Mesenchymal stem cell (in vitro differentiated cells and primary cell): Measurements from ENCODE around the gene ENGASE.

Source experiments
- DNase-seq: peaks from one replicate; pipeline ENCODE4 v3.0.0-alpha.2; 2013
- H2AFZ ChIP-seq: one replicate; pipeline ENCODE4 v1.6.1; 2013; ENCODE audit warnings: low read depth, mild to moderate bottlenecking, control low read depth, inconsistent platforms, low read length, moderate library complexity
- H2AK5ac ChIP-seq: 2 replicates; pipeline ENCODE4 v1.6.1; 2013; ENCODE audit warnings: low read length, moderate library complexity, mild to moderate bottlenecking, inconsistent platforms; ENCODE audit not compliant: severe bottlenecking
- H2BK120ac ChIP-seq: one replicate; pipeline ENCODE4 v1.6.1; 2013; ENCODE audit warnings: low read depth, mild to moderate bottlenecking, inconsistent platforms, low read length, moderate library complexity
- H2BK12ac ChIP-seq, 2 experiments: one replicate each; pipeline ENCODE4 v1.6.1; 2013; ENCODE audit warnings: inconsistent platforms in 2 of 2, low read length in 2 of 2, mild to moderate bottlenecking in 2 of 2, moderate library complexity in 2 of 2, control low read depth in 1 of 2
- H2BK15ac ChIP-seq: one replicate; pipeline ENCODE4 v1.6.1; 2013; ENCODE audit warnings: mild to moderate bottlenecking, low read depth, inconsistent platforms; ENCODE audit not compliant: poor library complexity, severe bottlenecking
- H2BK5ac ChIP-seq: 2 replicates; pipeline ENCODE4 v1.6.1; 2013; ENCODE audit warnings: low read depth, mild to moderate bottlenecking, low read length, control low read depth, inconsistent platforms; ENCODE audit not compliant: poor library complexity, severe bottlenecking
- H3K14ac ChIP-seq, 2 experiments: one replicate each; pipeline ENCODE4 v1.6.1; 2013; ENCODE audit warnings: inconsistent platforms in 2 of 2, low read length in 2 of 2, control low read depth in 1 of 2, mild to moderate bottlenecking in 1 of 2, moderate library complexity in 1 of 2
- H3K18ac ChIP-seq, 2 experiments: one replicate each; pipeline ENCODE4 v1.6.1; 2013; ENCODE audit warnings: inconsistent platforms in 2 of 2, low read length in 2 of 2, control low read depth in 1 of 2, low read depth in 1 of 2, mild to moderate bottlenecking in 1 of 2
- H3K23ac ChIP-seq, 2 experiments: one replicate each; pipeline ENCODE4 v1.6.1; 2013; ENCODE audit warnings: inconsistent platforms in 2 of 2, low read length in 2 of 2, mild to moderate bottlenecking in 2 of 2, moderate library complexity in 2 of 2, control low read depth in 1 of 2
- H3K27ac ChIP-seq: 2 replicates; pipeline ENCODE4 v1.5.1; 2013; ENCODE audit warnings: mild to moderate bottlenecking, moderate library complexity, low read length, control low read depth, inconsistent platforms; ENCODE audit not compliant: poor library complexity, severe bottlenecking
- H3K27me3 ChIP-seq, 2 experiments: 2 replicates each; pipeline versions ENCODE4 v1.6.1 to v1.7.0; 2013; ENCODE audit warnings: low read length in 2 of 2, mild to moderate bottlenecking in 2 of 2, moderate library complexity in 2 of 2, control low read depth in 1 of 2, inconsistent platforms in 1 of 2; ENCODE audit not compliant: control insufficient read depth in 1 of 2, insufficient read depth in 1 of 2
- H3K36me3 ChIP-seq, 2 experiments: 2 replicates each; pipeline versions ENCODE4 v1.6.1 to v1.7.0; 2013; ENCODE audit warnings: low read length in 2 of 2, control low read depth in 1 of 2, inconsistent platforms in 1 of 2, low read depth in 1 of 2, mild to moderate bottlenecking in 1 of 2; ENCODE audit not compliant: insufficient read depth in 2 of 2, control insufficient read depth in 1 of 2
- H3K4ac ChIP-seq, 2 experiments: one replicate each; pipeline ENCODE4 v1.6.1; 2013; ENCODE audit warnings: inconsistent platforms in 2 of 2, low read length in 2 of 2, mild to moderate bottlenecking in 2 of 2, moderate library complexity in 2 of 2, control low read depth in 1 of 2, low read depth in 1 of 2
- H3K4me1 ChIP-seq: 2 replicates; pipeline ENCODE4 v1.6.1; 2013; ENCODE audit warnings: low read depth, low read length, control low read depth; ENCODE audit not compliant: control insufficient read depth, insufficient read depth
- H3K4me2 ChIP-seq: 2 replicates; pipeline ENCODE4 v1.6.1; 2013; ENCODE audit warnings: low read length, mild to moderate bottlenecking, inconsistent platforms; ENCODE audit not compliant: poor library complexity, severe bottlenecking
- H3K4me3 ChIP-seq, 2 experiments: 2 replicates each; pipeline versions ENCODE4 v1.5.1 to v1.7.0; 2013; ENCODE audit warnings: low read length in 2 of 2, mild to moderate bottlenecking in 2 of 2, control low read depth in 1 of 2, low read depth in 1 of 2; ENCODE audit not compliant: insufficient read depth in 1 of 2
- H3K79me1 ChIP-seq: replicated peaks from 2 replicates; pipeline ENCODE4 v1.6.1; 2013; ENCODE audit warnings: mild to moderate bottlenecking, control low read depth, low read length, inconsistent platforms; ENCODE audit not compliant: poor library complexity, severe bottlenecking
- H3K9ac ChIP-seq: 2 replicates; pipeline ENCODE4 v1.7.0; 2013; ENCODE audit warnings: mild to moderate bottlenecking, low read length, moderate library complexity
- H3K9me3 ChIP-seq: 2 replicates; pipeline ENCODE4 v1.7.0; 2013; ENCODE audit warnings: mild to moderate bottlenecking, low read length; ENCODE audit not compliant: control insufficient read depth
- H4K8ac ChIP-seq: one replicate; pipeline ENCODE4 v1.6.1; 2013; ENCODE audit warnings: inconsistent platforms, mild to moderate bottlenecking, low read length, moderate library complexity
- H4K91ac ChIP-seq: one replicate; pipeline ENCODE4 v1.6.1; 2013; ENCODE audit warnings: mild to moderate bottlenecking, low read length, inconsistent platforms
- WGBS: methylation state at CpG from one replicate; pipeline ENCODE4 v1.1.7; 2013; ENCODE audit warnings: mixed read lengths; 5-methylcytosine and 5-hydroxymethylcytosine counted together

The ENGASE gene

GRCh38 chr17:79085921-79086551 lies 11.4 kb downstream of the ENGASE start:
- no peak overlapping the region for H3K23ac ChIP-seq
- 94% methylated on average over 28 of the region's 28 CpGs for WGBS

DNA sequence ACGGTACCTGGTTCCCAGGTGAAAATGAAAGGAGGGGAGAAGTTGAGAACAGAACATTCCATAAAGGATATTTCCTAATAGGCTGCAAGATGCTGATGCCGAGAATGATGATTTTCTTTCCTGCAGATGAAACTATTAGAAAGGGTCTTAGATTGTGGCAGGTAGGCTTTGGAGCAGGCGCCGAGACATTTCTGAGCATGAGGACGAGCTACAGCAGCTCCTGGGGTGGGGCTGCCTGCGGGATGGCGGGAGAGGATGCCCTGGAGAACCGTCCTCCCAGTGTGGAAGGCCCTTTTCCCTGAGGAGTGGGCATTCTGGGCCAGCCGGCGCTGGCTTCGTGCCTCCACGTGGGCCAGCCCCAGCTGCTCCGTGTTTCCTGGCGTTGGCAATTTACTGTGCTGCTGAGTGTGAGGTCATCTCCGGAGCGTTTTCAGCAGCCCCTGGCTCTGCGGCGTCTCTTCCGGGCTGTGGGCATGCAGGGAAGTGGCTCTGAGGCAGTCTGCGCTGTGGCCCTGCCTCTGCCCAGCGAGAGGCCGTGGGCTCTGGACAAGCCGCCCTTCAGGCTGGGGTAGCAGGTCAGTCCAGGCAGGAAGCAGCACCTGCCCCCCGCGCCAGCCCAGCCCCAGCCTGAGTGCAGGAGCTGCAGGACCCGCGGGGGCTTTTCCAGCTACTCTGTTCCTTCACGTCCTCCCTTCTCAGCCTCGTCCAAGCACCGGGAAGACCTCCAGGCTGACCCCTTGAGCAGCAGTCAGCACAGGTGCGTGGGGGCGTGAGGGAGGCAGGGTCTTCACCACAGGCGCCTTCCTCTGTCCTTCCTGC lies 12.2 kb downstream of the ENGASE start:
- H2AFZ ChIP-seq: no peak overlapping the region
- H4K8ac ChIP-seq: no peak overlapping the region
- H2BK12ac ChIP-seq: no peak overlapping the region
- no peak overlapping the region for H3K18ac ChIP-seq
- no peak overlapping the region for H3K4me3 ChIP-seq
- 94% methylated on average over 33 of the region's 33 CpGs for WGBS
- H2AK5ac ChIP-seq: no peak overlapping the region
- H4K91ac ChIP-seq: no peak overlapping the region
- no peak overlapping the region for H3K27ac ChIP-seq
- no peak overlapping the region for H2BK5ac ChIP-seq
- peaks cover 0 to 7% of the 10 kb centered on the region in 2 experiments for H3K27me3 ChIP-seq
- no peaks in the 10 kb centered on the region for H3K4me1 ChIP-seq
- H3K9me3 ChIP-seq: no peaks in the 10 kb centered on the region
- no peaks in the 10 kb centered on the region for H3K79me1 ChIP-seq
- no peak for DNase-seq
- no peak overlapping the region for H2BK120ac ChIP-seq
- H2BK15ac ChIP-seq: no peak overlapping the region
- H3K23ac ChIP-seq: no peak overlapping the region
- H3K9ac ChIP-seq: no peak overlapping the region
- H3K4me2 ChIP-seq: no peak overlapping the region
- H3K14ac ChIP-seq: no peak overlapping the region
- H3K36me3 ChIP-seq: peaks cover 19 to 66% of the 10 kb centered on the region in 2 experiments
- no peak overlapping the region for H3K4ac ChIP-seq

More at GRCh38 chr17:79085921-79086551, 11.4 kb downstream of the ENGASE start:
- Histone ChIP-seq H2BK15ac (no peak overlapping the region), H3K4me1 (no peaks in the 10 kb centered on the region), H3K36me3 (peaks cover 19 to 71% of the 10 kb centered on the region in 2 experiments), H2BK12ac (no peak overlapping the region), H2AFZ (no peak overlapping the region), H4K91ac (no peak overlapping the region), H3K27ac (no peak overlapping the region), H3K4me2 (no peak overlapping the region), H3K79me1 (no peaks in the 10 kb centered on the region), H3K4me3 (no peak overlapping the region), H3K27me3 (peaks cover 0 to 3% of the 10 kb centered on the region in 2 experiments), H3K9ac (no peak overlapping the region), H2BK5ac (no peak overlapping the region), H4K8ac (no peak overlapping the region), H3K14ac (no peak overlapping the region), H2BK120ac (no peak overlapping the region), H3K18ac (no peak overlapping the region), H3K9me3 (no peaks in the 10 kb centered on the region), H3K4ac (no peak overlapping the region), H2AK5ac (no peak overlapping the region)
- DNase-seq: no peak

- no peaks in the 10 kb centered on the region for H3K9me3 ChIP-seq
- H3K27me3 ChIP-seq: peaks cover 0 to 14% of the 10 kb centered on the region in 2 experiments
- no peak overlapping the region for H3K4me3 ChIP-seq
- no peak overlapping the region for H2BK5ac ChIP-seq
- no peak overlapping the region for H2AK5ac ChIP-seq
- H3K14ac ChIP-seq: no peak overlapping the region
- H4K8ac ChIP-seq: no peak overlapping the region
- no peak overlapping the region for H3K23ac ChIP-seq
- no peaks in the 10 kb centered on the region for H3K4me1 ChIP-seq
- no peak overlapping the region for H3K27ac ChIP-seq
- no peak overlapping the region for H2AFZ ChIP-seq
- peak; percentile 52 for DNase-seq
- H4K91ac ChIP-seq: no peak overlapping the region
- H2BK120ac ChIP-seq: no peak overlapping the region
- H3K79me1 ChIP-seq: no peaks in the 10 kb centered on the region
- H3K36me3 ChIP-seq: peaks cover 13 to 60% of the 10 kb centered on the region in 2 experiments
- H2BK15ac ChIP-seq: no peak overlapping the region
- H2BK12ac ChIP-seq: no peak overlapping the region
- 56% methylated on average over 11 of the region's 12 CpGs for WGBS
- no peak overlapping the region for H3K18ac ChIP-seq
- no peak overlapping the region for H3K4ac ChIP-seq
- H3K9ac ChIP-seq: no peak overlapping the region
- no peak overlapping the region for H3K4me2 ChIP-seq
These were observed 13.0 kb downstream of the ENGASE start for GRCh38 chr17:79087428-79088143.
